ENCODE results near the gene HS6ST2.

DNA sequence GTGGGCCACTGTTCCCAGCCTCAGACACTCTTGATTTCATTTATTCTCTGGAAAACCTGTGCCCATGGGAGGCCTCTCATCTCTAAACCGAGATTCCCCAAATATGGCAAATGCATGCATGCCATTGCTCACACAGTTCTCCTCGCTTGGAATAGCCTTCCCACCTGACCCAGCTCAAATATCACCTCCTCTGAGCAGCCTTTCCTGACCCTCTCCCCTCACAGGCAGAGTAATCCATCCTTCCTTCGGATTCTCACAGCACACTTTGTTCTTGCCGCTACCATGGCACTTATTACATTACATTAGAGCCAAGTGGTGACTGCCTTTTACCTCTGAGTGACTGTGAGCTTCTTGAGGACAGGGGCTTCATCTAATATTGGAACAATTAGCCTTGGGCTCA, 209.5 kb downstream of the HS6ST2 start:
- TF ChIP-seq ELF1 (IDR thresholded peaks at IDR 0.05) (no peak), TCF12 (IDR thresholded peaks at IDR 0.05) (no peak), FOXM1 (IDR thresholded peaks at IDR 0.05; ENCODE audit: low read depth) (no peak), MXI1 (IDR thresholded peaks at IDR 0.05; ENCODE audit: low read depth, low read length) (no peak), SMC3 (IDR thresholded peaks at IDR 0.05; ENCODE audit: low read depth, low read length) (no peak)
- TF ChIP-seq, protein P1, sequence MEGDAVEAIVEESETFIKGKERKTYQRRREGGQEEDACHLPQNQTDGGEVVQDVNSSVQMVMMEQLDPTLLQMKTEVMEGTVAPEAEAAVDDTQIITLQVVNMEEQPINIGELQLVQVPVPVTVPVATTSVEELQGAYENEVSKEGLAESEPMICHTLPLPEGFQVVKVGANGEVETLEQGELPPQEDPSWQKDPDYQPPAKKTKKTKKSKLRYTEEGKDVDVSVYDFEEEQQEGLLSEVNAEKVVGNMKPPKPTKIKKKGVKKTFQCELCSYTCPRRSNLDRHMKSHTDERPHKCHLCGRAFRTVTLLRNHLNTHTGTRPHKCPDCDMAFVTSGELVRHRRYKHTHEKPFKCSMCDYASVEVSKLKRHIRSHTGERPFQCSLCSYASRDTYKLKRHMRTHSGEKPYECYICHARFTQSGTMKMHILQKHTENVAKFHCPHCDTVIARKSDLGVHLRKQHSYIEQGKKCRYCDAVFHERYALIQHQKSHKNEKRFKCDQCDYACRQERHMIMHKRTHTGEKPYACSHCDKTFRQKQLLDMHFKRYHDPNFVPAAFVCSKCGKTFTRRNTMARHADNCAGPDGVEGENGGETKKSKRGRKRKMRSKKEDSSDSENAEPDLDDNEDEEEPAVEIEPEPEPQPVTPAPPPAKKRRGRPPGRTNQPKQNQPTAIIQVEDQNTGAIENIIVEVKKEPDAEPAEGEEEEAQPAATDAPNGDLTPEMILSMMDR (IDR thresholded peaks at IDR 0.05), result no peak
- TF ChIP-seq, protein P2, sequence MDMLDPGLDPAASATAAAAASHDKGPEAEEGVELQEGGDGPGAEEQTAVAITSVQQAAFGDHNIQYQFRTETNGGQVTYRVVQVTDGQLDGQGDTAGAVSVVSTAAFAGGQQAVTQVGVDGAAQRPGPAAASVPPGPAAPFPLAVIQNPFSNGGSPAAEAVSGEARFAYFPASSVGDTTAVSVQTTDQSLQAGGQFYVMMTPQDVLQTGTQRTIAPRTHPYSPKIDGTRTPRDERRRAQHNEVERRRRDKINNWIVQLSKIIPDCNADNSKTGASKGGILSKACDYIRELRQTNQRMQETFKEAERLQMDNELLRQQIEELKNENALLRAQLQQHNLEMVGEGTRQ (IDR thresholded peaks at IDR 0.05; ENCODE audit: borderline replicate concordance, low read depth, low read length), result no peak
- TF ChIP-seq, protein P3, sequence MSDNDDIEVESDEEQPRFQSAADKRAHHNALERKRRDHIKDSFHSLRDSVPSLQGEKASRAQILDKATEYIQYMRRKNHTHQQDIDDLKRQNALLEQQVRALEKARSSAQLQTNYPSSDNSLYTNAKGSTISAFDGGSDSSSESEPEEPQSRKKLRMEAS (IDR thresholded peaks at IDR 0.05; ENCODE audit: low read depth), result no peak

Measured in SK-N-SH (cell line).